ENCODE results near the gene ALCAM.

- no peak for TF ChIP-seq POLR2A (IDR thresholded peaks at IDR 0.05; ENCODE audit: low read depth, low read length)
- TF ChIP-seq POLR2AphosphoS5 (IDR thresholded peaks at IDR 0.05; ENCODE audit: low read depth, low read length): no peak
Observed at GRCh38 chr3:105584003-105584790, 217.5 kb downstream of the ALCAM start.

Data from GM12892 (cell line).